ENCODE results near the gene ERCC1.

The ERCC1 gene

DNA sequence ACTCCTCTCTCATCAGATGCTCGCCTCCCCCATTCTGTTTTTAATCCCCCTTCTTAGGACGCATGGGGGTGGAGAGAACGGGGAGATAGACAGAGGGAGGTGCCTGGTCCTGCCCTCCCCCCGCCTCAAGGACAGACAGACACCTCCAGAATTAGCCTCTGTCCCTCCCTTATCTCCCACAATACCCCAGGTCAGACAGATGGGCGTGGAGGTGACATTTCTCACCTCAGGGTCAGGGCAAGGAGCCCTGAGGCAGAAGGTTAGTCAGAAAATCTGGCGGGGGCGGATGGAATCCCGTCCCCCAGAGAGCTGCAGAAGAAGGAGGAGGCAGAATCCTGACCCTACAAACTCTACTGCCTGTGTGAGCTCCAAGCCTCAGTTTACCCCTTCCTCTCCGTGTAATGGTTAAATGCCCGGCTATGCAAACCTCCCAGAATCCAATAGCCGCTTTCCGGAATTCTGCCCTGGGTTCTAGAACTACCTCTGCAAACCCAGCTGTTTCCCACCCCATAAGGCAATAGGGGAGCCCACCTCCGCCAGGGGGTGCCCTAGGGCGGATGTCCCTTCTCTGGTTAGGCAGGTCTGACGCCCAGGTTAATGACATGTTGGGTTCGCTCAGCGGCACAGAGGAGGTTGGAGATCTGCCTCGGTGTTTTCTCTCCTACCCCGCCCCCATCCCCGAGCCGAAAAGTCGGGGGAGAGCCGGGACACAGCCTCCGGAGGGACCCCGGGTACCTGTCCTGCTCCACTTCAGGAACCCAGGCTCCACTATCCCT, 19.7 kb downstream of the ERCC1 start:
- peak; percentile 78 for DNase-seq

DNA sequence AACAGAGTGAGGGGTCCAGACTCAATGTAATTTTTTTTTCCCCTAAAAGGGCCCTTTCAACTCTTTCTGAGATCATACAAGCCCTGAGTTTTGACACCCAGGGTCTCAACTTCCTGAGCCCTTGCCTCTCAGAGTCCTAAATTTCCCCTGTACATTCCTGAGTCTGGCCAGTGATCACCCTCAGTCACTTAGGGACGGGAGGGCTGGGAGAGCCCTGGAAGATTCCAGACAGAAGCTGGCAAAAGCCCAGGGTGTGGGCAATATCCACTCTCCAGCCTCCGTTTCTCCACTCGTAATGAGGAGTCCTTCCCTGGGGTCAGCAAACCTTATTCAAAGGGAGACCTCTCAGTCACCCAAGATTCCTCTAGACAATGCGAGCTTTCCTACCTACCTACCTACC, 20.4 kb downstream of the ERCC1 start:
- DNase-seq = no peak

DNA sequence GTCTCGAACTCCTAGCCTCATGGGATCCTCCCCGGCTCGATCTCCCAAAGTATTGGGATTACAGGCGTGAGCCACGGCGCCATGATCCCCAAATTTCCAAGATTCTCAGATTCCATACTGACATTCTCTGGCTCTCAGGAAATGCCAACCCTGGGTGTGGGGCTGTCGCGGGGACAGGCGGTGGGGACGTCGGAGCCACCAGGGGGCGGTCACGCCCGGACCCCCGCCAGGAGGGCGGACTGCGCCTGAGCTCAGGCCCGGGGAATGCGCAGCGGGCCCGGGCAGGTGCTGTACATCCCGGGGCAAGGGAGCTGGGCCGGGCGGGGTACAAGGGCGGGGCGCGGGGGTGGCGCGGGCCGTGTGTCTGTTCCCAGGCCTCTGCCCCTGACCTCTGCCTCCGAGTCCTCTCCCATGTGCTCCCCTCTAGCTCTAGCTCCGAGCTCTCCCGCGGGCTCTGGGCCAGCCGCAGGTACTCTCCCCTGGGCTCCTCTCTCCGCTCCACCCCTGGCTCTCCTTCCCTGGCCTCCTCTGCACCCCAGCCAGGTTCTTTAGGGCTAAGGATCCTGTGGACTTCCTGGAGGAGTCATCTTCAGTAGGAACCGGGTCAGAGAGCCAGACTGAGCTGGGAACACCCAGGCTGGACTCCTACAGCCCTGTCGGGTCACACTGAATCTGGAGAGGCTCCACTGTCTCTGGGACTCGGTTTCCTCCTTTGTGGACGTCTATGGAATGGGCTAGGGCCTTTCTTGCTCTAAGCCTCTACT, 21.2 kb downstream of the ERCC1 start:
- no peak for DNase-seq

DNA sequence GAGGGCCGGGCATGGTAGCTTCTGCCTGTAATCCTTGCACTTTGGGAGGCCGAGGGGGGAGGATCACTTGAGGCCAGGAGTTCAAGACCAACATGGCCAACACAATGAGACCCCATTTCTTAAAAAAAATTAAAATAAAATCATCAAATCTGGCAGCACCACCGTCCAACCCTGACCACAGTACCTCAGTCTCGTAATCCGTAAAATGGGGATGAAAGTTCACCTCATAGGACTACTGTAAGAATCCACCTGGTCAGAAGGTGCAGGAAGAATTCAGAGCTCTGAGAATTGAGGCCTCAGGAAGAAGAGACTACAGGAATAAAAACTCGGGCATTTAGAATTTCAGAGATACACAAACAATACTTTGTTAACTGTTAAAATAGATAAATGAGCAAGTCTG, 21.9 kb downstream of the ERCC1 start:
- DNase-seq = no peak

- DNase-seq = no peak
These were observed 23.5 kb downstream of the ERCC1 start for GRCh38 chr19:45400192-45400591.

DNA sequence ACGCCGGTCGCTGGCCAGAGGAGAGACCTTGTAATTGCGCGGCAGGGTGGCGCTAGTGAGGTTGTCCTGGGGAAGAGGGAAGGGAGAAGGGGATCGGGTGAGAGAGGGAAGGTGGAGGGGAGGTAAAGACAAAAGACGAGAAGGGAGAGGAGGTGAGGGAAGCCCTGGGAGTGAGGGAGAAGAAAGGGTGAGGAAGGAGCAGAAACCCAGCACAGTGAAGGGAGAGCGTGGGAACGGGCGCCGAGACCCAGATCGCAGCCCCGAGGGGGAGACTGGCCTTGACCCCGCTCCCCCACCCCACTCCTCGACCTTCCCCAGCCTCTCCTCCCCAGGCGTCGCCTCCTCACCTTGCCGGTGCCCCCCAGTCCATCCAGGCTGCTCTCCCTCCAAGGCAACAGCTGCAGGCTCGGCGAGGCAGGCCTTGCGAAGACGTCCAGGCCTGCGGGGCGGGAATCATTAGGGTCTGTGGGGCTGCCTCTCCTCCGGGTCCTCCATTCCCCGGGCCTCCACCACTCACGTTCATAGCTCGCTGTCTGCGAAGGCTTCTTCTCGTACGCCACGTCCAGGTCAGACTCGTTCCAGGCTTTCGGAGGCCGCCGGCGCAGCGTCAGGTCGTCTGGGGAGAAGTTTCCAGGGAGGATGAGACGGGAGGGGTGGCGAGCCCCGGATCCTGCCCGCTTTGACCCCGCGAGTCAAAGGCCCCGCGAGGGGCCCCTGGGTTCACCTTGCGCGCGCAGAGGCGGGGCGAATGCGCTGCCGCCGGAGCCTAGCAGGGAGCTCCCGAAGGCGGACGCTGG, 27.7 kb downstream of the ERCC1 start:
- DNase-seq = no peak

- DNase-seq = no peak
These were observed 31.6 kb downstream of the ERCC1 start for GRCh38 chr19:45391871-45392665.

DNA sequence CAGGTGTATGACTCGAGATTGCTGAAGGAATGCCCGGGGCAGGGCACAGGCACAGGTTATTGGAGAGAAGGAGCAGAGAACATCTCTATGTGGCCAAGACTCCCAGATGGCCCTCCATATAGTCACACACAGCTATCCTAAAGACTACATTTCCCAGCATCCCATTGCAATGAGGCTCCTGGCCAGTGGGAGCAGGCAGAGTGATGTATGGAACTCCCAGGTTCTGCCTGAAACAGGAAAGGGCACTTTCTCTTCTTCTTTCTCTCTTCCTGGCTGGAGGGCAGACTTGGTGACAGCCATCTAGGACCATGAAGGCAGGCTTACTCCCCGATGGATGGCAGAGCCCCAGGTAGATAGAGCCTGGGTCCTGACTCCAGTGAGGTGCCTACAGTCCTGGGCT, 32.4 kb downstream of the ERCC1 start:
- no peak for DNase-seq

- DNase-seq = no peak
These were observed 38.1 kb downstream of the ERCC1 start for GRCh38 chr19:45385392-45386221.

DNA sequence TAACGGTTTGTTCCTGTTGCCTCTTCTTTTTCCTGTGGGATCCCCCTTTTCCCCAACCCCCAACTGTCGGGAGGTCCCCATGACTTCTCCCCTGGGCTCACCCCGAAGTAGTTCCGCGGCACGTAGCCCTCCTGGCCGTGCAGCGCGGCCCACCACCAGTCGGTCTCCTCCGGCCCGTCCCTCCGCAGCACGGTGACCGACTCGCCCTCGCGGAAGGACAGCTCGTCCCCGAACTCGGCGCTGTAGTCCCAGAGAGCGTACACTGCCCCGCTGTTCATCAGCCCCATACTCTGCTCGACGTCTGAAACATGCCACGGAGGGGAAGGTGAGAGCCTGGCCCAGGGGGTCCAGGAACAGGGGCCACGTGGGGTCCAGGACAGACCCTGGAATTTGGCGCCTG, 41.3 kb downstream of the ERCC1 start:
- no peak for DNase-seq

DNA sequence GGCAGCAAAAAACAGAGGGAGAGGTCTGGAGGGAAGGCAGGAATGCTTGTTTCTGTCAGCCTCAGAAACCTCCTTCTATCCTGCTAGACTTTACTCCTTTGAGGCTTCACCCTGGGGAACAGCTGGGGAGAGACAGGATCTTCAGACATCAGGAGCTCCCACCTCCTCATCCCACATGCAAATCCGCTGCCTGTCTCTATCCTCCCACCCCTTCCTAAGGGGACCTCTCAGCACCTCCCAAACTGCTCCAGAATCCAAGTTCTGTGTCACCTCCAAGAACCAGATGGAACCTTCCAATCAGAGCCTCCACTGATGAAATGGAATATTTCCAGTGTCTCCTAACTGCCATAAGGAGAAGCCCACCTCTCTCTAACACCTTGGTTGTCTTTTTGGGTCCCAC, 43.6 kb downstream of the ERCC1 start:
- DNase-seq = no peak

DNA sequence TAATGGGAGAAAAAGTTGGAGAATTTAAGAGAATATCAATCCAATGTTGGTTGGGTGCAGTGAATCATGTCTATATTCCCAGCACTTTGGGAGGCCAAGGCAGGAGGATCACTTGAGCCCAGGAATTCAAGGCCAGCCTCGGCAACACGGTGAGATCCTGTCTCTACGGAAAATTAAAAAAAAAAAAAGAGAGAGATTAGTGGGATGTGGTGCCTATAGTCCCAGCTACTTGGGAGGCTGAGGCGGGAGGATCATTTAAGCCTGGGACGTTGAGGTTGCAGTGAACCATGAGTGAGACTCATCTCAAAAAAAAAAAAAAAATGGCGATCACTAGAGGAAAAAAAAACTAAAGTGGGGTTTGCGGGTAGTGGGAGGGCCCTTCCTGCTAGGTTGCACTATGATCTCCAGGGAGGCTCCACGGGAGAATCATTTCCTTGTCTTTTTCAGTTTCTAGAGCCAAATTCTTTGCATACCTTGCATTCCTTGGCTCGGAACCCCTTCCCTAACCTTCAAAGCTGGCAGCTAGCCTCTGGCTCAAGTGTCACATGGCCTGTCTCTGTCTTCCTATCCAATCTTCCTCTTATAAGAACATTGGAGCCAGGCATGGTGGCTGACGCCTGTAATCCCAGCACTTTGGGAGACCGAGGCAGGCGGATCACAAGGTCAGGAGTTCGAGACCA, 47.5 kb downstream of the ERCC1 start:
- no peak for DNase-seq

- peak; percentile 100 for DNase-seq
These were observed 53.1 kb downstream of the ERCC1 start, which contains the start of gene ERCC2 for GRCh38 chr19:45370410-45371204. ERCC2 (minus strand) TSS chr19:45370573; CDS start chr19:45370540, 33 bp downstream.

- DNase-seq = no peak
These were observed 54.9 kb downstream of the ERCC1 start for GRCh38 chr19:45368737-45369340.

- DNase-seq = no peak
These were observed 55.6 kb downstream of the ERCC1 start for GRCh38 chr19:45368127-45368526.

- DNase-seq = no peak
These were observed 59.0 kb downstream of the ERCC1 start for GRCh38 chr19:45364696-45365095.

DNA sequence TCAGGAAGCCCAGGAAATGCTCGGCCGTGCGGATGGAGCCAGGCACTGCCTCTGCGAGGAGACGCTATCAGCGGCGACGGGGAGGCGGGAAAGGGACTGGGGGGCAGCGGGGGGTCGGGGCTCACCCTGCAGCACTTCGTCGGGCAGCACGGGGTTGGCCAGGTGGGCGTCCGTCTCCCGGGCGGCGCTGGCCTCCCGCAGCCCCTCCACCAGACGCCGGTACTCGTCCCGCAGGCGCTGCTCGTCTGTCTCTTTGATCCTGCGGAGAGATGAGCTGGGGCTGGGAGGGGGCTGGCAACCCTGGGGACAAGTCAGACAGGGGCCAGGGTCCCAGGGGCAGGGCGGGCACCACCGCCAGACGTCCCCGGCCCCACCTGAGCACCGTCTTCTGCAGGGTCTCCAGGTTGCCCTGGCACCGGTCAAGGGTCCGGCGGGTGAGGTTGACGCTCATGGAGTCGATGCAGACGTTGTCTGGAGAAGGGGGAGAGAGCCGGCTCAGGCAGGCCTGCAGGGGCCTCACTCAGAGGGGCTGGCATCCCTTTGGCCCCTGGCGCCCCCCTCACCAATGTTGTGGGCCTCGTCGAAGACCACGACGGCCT, 59.8 kb downstream of the ERCC1 start:
- no peak for DNase-seq

DNA sequence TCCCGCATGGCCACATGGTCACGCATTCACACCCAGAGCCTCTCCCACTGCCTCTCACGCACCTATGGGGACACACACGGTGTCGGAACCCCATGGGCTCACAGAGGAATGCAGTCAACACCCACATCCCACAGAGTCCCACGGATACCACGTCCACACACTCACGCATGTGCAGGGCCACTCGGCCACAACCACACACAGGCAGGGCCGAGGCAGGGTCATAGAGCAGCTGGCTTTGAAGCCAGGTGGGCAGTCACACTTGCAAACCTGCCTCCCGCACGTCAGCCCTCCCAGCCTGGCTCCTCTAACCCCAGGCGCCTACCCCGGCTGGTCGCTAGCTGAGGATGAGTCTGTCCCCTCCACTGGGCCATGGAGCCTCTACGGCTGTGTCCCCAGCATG, 61.4 kb downstream of the ERCC1 start:
- no peak for DNase-seq

DNA sequence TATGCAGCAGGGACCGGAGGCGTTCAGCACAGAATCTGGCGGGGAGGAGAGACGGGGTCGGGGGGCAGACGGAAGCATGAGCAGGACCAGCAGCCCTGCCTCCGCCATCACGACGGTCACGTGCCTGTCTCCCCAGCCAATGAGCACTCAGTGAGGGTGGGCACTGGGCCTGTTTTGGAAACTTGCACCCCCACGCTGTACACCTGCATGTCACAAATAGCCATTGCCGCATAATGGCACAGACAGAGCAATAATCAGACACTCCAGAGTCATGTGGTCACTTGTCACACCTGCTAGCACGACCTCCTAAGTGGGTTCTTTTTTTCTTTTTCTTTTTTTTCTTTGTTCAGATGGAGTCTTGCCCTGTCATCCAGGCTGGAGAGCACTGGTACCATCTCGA, 62.1 kb downstream of the ERCC1 start:
- DNase-seq = no peak

All from stimulated activated CD4-positive, alpha-beta T cell treated with anti-CD3 and anti-CD28 coated beads, Interleukin-1b, Interleukin-23, amount 100 ng/mL, for 48 hours (primary cell).